K562 (cell line): ENCODE results near the gene BACE1. TPM values are rescaled to one million over a fixed set of nuclear protein-coding genes. Genes with fewer than 3 reads are reported as not detected.
A peak's percentile ranks its signal among the peaks of the same experiment; 100 is the strongest.

Source experiments
- ARID1B ChIP-seq: fragments of 450-650 bp; IDR thresholded peaks from 2 replicates; pipeline ENCODE4 v1.6.1; 2016; ENCODE audit warnings: antibody characterized with exemption, mild to moderate bottlenecking, inconsistent platforms
- ARID2 ChIP-seq: fragments of 450-650 bp; IDR thresholded peaks from 2 replicates; pipeline ENCODE4 v1.6.1; 2017; ENCODE audit warnings: antibody characterized with exemption, mild to moderate bottlenecking
- ATF6 ChIP-seq: sonication (generic); formaldehyde crosslinking; IDR thresholded peaks from 2 replicates; pipeline ENCODE4 v1.4.0; 2020; ENCODE audit warnings: mild to moderate bottlenecking, missing genetic modification reagents
- DPF2 ChIP-seq: fragments of 450-650 bp; IDR thresholded peaks from 2 replicates; pipeline ENCODE4 v1.6.1; 2016
- GTF2B ChIP-seq: IDR thresholded peaks from 2 replicates; pipeline ENCODE4 v1.6.1; 2011; ENCODE audit not compliant: insufficient read length; ENCODE audit errors: extremely low read depth
- HBP1 ChIP-seq: fragments of 450-650 bp; formaldehyde crosslinking; IDR thresholded peaks from 2 replicates; pipeline ENCODE4 v1.4.0; 2022; ENCODE audit warnings: missing genetic modification characterization
- HDAC1 ChIP-seq, 2 experiments: fragments of 450-650 bp; IDR thresholded peaks; 2 replicates each; pipeline ENCODE4 v1.6.1; 2016 to 2017; ENCODE audit warnings: inconsistent platforms in 1 of 2, mild to moderate bottlenecking in 1 of 2, moderate library complexity in 1 of 2
- ILF3 ChIP-seq: fragments of 450-650 bp; IDR thresholded peaks from 2 replicates; pipeline ENCODE4 v1.6.1; 2018; ENCODE audit warnings: antibody characterized with exemption, mild to moderate bottlenecking, moderate library complexity, borderline replicate concordance
- JUN ChIP-seq, 2 experiments: sonication (generic) in 1 of 2; formaldehyde crosslinking in 1 of 2; IDR thresholded peaks; 2 replicates each; pipeline versions ENCODE4 v1.6.1 to v1.8.0; 2012 to 2022; ENCODE audit warnings: borderline replicate concordance in 2 of 2, mild to moderate bottlenecking in 2 of 2, improper control_type of control experiment in 1 of 2, low read depth in 1 of 2, low read length in 1 of 2, missing genetic modification reagents in 1 of 2
- KDM4B ChIP-seq, 2 experiments: fragments of 450-650 bp in 1 of 2; sonication (generic) in 1 of 2; IDR thresholded peaks; 2 replicates each; pipeline ENCODE4 v1.6.1; 2016 to 2017; ENCODE audit warnings: borderline replicate concordance in 2 of 2, antibody characterized with exemption in 1 of 2, low read depth in 1 of 2, mild to moderate bottlenecking in 1 of 2
- LCOR ChIP-seq: sonication (generic); formaldehyde crosslinking; IDR thresholded peaks from 2 replicates; pipeline ENCODE4 v1.8.0; 2022; ENCODE audit warnings: mild to moderate bottlenecking, missing genetic modification reagents
- LEF1 ChIP-seq: fragments of 450-650 bp; IDR thresholded peaks from 2 replicates; pipeline ENCODE4 v1.6.1; 2016; ENCODE audit warnings: mild to moderate bottlenecking
- MTA2 ChIP-seq: fragments of 450-650 bp; IDR thresholded peaks from 2 replicates; pipeline ENCODE4 v1.6.1; 2016; ENCODE audit warnings: low read depth
- PBX2 ChIP-seq, 2 experiments: IDR thresholded peaks in 1 of 2; conservative IDR thresholded peaks in 1 of 2; 2 replicates each; pipeline ENCODE4 v1.6.1; 2016; ENCODE audit warnings: low read depth in 2 of 2, mild to moderate bottlenecking in 1 of 2, missing compliant biosample characterization in 1 of 2, missing genetic modification characterization in 1 of 2, moderate library complexity in 1 of 2
- RNF2 ChIP-seq: sonication (generic); IDR thresholded peaks from 2 replicates; pipeline ENCODE4 v1.6.1; 2016
- STAT5A ChIP-seq: IDR thresholded peaks from 2 replicates; pipeline ENCODE4 v1.6.1; 2012; ENCODE audit warnings: low read length, inconsistent platforms, borderline replicate concordance
- TEAD1 ChIP-seq, 2 experiments: fragments of 450-650 bp in 1 of 2; sonication (generic) in 1 of 2; formaldehyde crosslinking; IDR thresholded peaks; 2 replicates each; pipeline versions ENCODE4 v1.4.0 to v1.8.0; 2020 to 2022; ENCODE audit warnings: mild to moderate bottlenecking in 2 of 2, missing genetic modification reagents in 1 of 2
- ZNF175 ChIP-seq: fragments of 200-800 bp; sonication (Bioruptor generic); IDR thresholded peaks from 2 replicates; pipeline ENCODE4 v1.6.1; 2016; ENCODE audit warnings: low read depth, mild to moderate bottlenecking, missing genetic modification characterization, missing compliant biosample characterization
- ZNF311 ChIP-seq: fragments of 250-450 bp; sonication (Bioruptor Pico); IDR thresholded peaks from 2 replicates; pipeline ENCODE4 v1.4.0; 2020; ENCODE audit warnings: mild to moderate bottlenecking, moderate library complexity
- ZSCAN32 ChIP-seq: fragments of 450-650 bp; formaldehyde crosslinking; IDR thresholded peaks from 2 replicates; pipeline ENCODE4 v1.4.0; 2020; ENCODE audit warnings: mild to moderate bottlenecking, moderate library complexity
- polyA plus RNA-seq, 8 experiments: library from polyadenylated mRNA; depleted of rRNA in 4 of 8; stranded (reverse) in 5 of 8; unstranded in 3 of 8; fragments of >200 nt; fragmentation: Nextera tagmentation in 2 of 8; fragmentation: Illumina TruSeq in 1 of 8; extraction: Ambion mirVana in 2 of 8; extraction: Trizol in 1 of 8; gene quantifications; 2 replicates each; pipeline versions ENCODE4 v1.2.1 to v1.2.3, GENCODE V29; 2011 to 2014; ENCODE audit warnings: inconsistent platforms in 1 of 8, missing spikeins in 1 of 8
- total RNA-seq, 7 experiments: library from RNA; depleted of rRNA in 6 of 7; stranded (reverse); fragments of >200 nt in 6 of 7; fragmentation: Illumina TruSeq in 2 of 7; extraction: Trizol in 2 of 7; gene quantifications; 2 replicates each; pipeline versions ENCODE4 v1.2.1 to v1.2.3, GENCODE V29; 2011 to 2021; ENCODE audit warnings: low replicate concordance in 1 of 7

The BACE1 gene
- total and polyA plus RNA-seq, 9 of the 15 experiments (the other 6 are each of a cell fraction or from before 2014, with no cell fraction given): 0.01 to 0.25 (median 0.16) TPM; not detected in 5

GRCh38 chr11:117327567-117328374, 11.7 kb upstream of the BACE1 start, which contains the start of gene CEP164 (continued):
- no peak for TF ChIP-seq ZSCAN32
- TF ChIP-seq ZNF175 (CRISPR knock-in tag): 0 out of 2 replicates have a peak, but pooled peaks have one; percentile 44
- TF ChIP-seq RNF2: no peak; the same call in 1 of the 2 replicates
- TF ChIP-seq ILF3: no peak
- TF ChIP-seq GTF2B: no peak
- TF ChIP-seq LEF1: no peak
- TF ChIP-seq MTA2: no peak
- no peak for TF ChIP-seq ARID2
- TF ChIP-seq PBX2 (CRISPR knock-in tag; IDR thresholded peaks at IDR 0.05; ENCODE audit: low read depth): no peak
- TF ChIP-seq PBX2 (tag; conservative IDR thresholded peaks at IDR 0.05; ENCODE audit: low read depth): peak; percentile 81
- TF ChIP-seq KDM4B (IDR thresholded peaks at IDR 0.05; ENCODE audit: borderline replicate concordance in 2 of 2, low read depth in 1 of 2): peak in 1 of 2 experiments; percentile 53; a peak in 1 of 4 replicates
- peak; percentile 83; the same call in 1 of the 2 replicates for TF ChIP-seq DPF2
- TF ChIP-seq ATF6 (CRISPR knock-in tag): 0 out of 2 replicates have a peak, but pooled peaks have one; percentile 42
- TF ChIP-seq ZNF311 (CRISPR knock-in tag): no peak
- no peak for TF ChIP-seq STAT5A
- TF ChIP-seq ARID1B: peak; percentile 60
- peak in 1 of 2 experiments; percentile 9; a peak in 1 of 4 replicates for TF ChIP-seq TEAD1 (CRISPR knock-in tag; IDR thresholded peaks at IDR 0.05)
- TF ChIP-seq HBP1 (CRISPR knock-in tag): no peak
- no peak for TF ChIP-seq JUN (IDR thresholded peaks at IDR 0.05; ENCODE audit: borderline replicate concordance, low read depth, low read length)
- TF ChIP-seq JUN (CRISPR knock-in tag; IDR thresholded peaks at IDR 0.05; ENCODE audit: borderline replicate concordance): no peak
- TF ChIP-seq HDAC1 (IDR thresholded peaks at IDR 0.05): peak in 1 of 2 experiments; percentile 94; a peak in 2 of 4 replicates
- peak; percentile 76 for TF ChIP-seq LCOR (CRISPR knock-in tag)
